ENCODE data around the gene PTAR1. TPM values are rescaled to one million over a fixed set of nuclear protein-coding genes. Genes with fewer than 3 reads are reported as not detected.

The PTAR1 gene
- total and polyA plus RNA-seq, 10 donors, result 6.3 to 122 (median 56.5) TPM

DNA sequence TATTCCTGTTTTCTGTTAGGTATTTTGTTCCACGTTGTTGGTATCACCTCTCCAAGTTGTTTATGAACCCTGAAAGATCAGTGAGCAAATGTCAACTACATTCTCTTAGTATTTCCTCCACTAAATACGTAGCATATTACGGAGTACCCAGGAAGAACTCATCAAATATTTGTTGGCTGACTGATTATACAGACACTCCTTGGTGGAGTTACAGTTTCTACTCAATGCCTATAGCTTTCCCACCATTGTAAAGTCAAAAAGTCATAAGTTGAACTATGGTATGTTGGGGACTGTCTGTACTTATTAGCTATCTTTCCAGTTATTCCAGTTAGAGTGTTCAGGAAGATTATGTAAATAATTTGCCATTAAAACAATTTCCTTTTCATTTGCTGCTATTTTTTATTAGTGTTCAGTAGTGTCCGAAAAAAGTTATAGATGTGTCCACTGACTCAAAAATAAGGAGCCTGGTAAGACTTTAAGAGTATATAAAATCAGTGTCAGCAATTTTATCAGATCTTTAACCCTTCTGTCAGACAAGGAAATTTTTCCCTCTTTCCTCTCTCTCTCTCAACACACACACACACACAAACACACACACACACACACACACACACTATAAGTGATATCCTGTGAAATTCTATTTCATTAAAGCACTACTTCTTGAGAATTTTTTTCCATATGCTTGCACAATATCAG lies 80.8 kb downstream of the PTAR1 start:
- DNase-seq, result no peak
- intact Hi-C loops (cut with DNase I; ENCODE audit: low total_unique reads), result no loop called here
- no peak overlapping the region for H3K4me3 ChIP-seq
- H3K27me3 ChIP-seq (replicated peaks in 1 of 7), result peaks cover 0 to 7% (median 0%) of the 10 kb centered on the region in 7 donors
- H3K36me3 ChIP-seq, result no peaks in the 10 kb centered on the region
- no peaks in the 10 kb centered on the region for H3K9me3 ChIP-seq
- H3K27ac ChIP-seq, result no peak overlapping the region
- no peak for TF ChIP-seq POLR2A (IDR thresholded peaks at IDR 0.05)
- TF ChIP-seq, protein P1, sequence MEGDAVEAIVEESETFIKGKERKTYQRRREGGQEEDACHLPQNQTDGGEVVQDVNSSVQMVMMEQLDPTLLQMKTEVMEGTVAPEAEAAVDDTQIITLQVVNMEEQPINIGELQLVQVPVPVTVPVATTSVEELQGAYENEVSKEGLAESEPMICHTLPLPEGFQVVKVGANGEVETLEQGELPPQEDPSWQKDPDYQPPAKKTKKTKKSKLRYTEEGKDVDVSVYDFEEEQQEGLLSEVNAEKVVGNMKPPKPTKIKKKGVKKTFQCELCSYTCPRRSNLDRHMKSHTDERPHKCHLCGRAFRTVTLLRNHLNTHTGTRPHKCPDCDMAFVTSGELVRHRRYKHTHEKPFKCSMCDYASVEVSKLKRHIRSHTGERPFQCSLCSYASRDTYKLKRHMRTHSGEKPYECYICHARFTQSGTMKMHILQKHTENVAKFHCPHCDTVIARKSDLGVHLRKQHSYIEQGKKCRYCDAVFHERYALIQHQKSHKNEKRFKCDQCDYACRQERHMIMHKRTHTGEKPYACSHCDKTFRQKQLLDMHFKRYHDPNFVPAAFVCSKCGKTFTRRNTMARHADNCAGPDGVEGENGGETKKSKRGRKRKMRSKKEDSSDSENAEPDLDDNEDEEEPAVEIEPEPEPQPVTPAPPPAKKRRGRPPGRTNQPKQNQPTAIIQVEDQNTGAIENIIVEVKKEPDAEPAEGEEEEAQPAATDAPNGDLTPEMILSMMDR (IDR thresholded peaks at IDR 0.05 in 8 of 11, conservative IDR thresholded peaks at IDR 0.05 in 3 of 11), result no peak
- no peak for TF ChIP-seq POLR2AphosphoS5 (IDR thresholded peaks at IDR 0.05)
- WGBS, 5 donors, result 80 to 84% (median 83%) methylated on average over 4 of the region's 4 CpGs
- H3K4me1 ChIP-seq, result peaks cover 0 to 6% (median 0%) of the 10 kb centered on the region in 6 donors

DNA sequence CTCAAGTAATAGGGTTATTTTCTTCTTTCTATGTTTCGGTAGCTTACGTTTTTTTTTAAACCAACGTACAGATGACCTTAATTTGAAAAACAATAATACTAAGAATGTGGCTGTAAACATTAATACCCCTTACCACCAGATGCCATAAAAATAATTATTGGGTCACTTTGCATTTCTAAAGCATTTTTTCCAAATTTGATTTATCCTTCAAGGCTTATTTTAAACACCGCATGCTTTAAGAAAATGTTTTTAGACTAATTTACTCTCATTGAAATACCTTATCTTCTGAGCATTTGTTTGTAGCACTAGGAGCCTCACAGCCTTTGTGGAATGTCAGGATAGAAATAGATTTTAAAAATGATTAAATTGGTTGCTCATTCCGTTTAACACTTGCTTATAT lies 81.9 kb downstream of the PTAR1 start:
- peaks cover 0 to 14% (median 7%) of the 10 kb centered on the region in 6 donors for H3K4me1 ChIP-seq
- 90 to 93% (median 91%) methylated on average over 5 of the region's 5 CpGs for WGBS, 5 donors
- H3K36me3 ChIP-seq, result no peaks in the 10 kb centered on the region
- H3K27ac ChIP-seq, result no peak overlapping the region
- peaks cover 0 to 18% (median 0%) of the 10 kb centered on the region in 7 donors for H3K27me3 ChIP-seq (replicated peaks in 1 of 7)
- H3K4me3 ChIP-seq, result no peak overlapping the region
- DNase-seq, result no peak
- no peaks in the 10 kb centered on the region for H3K9me3 ChIP-seq
- TF ChIP-seq, protein P1 (IDR thresholded peaks at IDR 0.05 in 8 of 11, conservative IDR thresholded peaks at IDR 0.05 in 3 of 11), result no peak
- TF ChIP-seq POLR2AphosphoS5 (IDR thresholded peaks at IDR 0.05) (no peak), POLR2A (IDR thresholded peaks at IDR 0.05) (no peak)
- intact Hi-C loops (cut with DNase I; ENCODE audit: low total_unique reads), result no loop called here

DNA sequence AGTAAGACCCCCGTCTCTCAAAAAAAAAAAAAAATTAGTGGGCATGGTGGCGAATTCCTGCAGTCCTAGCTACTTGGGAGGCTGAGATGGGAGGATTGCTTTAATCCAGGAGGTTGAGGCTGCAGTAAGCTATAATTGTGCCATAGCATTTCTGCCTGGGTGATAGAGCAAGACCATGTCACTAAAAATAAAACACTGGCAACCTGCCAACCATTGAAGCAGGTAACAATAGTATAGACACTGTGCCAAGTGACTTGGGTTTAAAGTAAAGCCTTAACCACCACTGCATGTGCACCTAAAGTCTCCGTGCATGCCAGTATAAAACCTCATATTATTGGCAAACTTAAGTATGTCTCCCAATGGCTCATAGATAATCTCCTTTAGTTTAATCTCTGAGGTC lies 84.2 kb downstream of the PTAR1 start:
- Histone ChIP-seq H3K4me1 (peaks cover 0 to 35% (median 22%) of the 10 kb centered on the region in 6 donors), H3K27me3 (replicated peaks in 1 of 7) (peaks cover 0 to 41% (median 5%) of the 10 kb centered on the region in 7 donors), H3K4me3 (no peak overlapping the region), H3K36me3 (no peaks in the 10 kb centered on the region), H3K9me3 (no peaks in the 10 kb centered on the region), H3K27ac (no peak overlapping the region)
- DNase-seq, result no peak
- 77 to 87% (median 81%) methylated on average over 3 of the region's 3 CpGs for WGBS, 5 donors
- intact Hi-C loops (cut with DNase I; ENCODE audit: low total_unique reads), result no loop called here
- TF ChIP-seq, protein P1 (IDR thresholded peaks at IDR 0.05 in 8 of 11, conservative IDR thresholded peaks at IDR 0.05 in 3 of 11), result no peak
- no peak for TF ChIP-seq POLR2A (IDR thresholded peaks at IDR 0.05)
- TF ChIP-seq POLR2AphosphoS5 (IDR thresholded peaks at IDR 0.05), result no peak

DNA sequence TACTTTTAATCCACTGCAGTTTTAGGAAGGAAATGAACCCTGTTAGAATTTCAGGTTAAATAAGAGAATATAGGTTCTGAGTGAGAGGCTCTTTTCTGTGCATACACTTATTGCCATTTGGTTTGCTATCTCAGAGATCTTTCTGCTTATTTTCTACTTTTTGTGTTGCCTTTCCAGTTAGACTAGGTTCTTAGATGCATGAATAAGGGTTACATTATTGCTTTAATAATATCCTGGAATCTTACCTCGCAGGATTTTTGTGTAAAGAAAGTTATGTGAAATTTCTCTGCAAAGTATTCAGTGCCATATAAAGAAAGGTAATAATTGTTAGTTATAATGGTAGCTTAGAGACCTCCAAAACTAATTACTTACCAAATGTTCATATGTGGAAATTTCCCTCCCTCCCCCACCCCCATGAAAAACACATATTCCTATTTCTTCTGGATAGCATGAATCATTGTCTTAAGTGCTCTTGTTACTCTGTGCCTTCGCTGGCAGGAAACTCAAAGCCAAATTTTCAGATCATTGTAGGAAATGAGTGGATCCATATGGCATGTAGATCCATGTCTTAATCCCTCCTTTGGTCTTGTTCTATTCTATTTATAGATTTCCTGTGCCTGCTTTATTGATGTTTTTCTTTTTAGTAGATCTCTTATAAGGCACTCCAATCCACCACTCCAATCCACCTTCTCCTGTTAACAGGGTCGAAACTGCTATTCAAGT lies 84.9 kb downstream of the PTAR1 start:
- 45 to 72% (median 50%) methylated on average over 3 of the region's 3 CpGs for WGBS, 5 donors
- H3K27me3 ChIP-seq (replicated peaks in 1 of 7), result peaks cover 0 to 45% (median 5%) of the 10 kb centered on the region in 7 donors
- no peak for DNase-seq
- H3K4me1 ChIP-seq, result peaks cover 0 to 36% (median 22%) of the 10 kb centered on the region in 6 donors
- no peak overlapping the region for H3K27ac ChIP-seq
- intact Hi-C loops (cut with DNase I; ENCODE audit: low total_unique reads), result no loop called here
- H3K9me3 ChIP-seq, result no peaks in the 10 kb centered on the region
- TF ChIP-seq, protein P1 (IDR thresholded peaks at IDR 0.05 in 8 of 11, conservative IDR thresholded peaks at IDR 0.05 in 3 of 11), result no peak
- no peak for TF ChIP-seq POLR2AphosphoS5 (IDR thresholded peaks at IDR 0.05)
- TF ChIP-seq POLR2A (IDR thresholded peaks at IDR 0.05), result no peak
- no peak overlapping the region for H3K4me3 ChIP-seq
- H3K36me3 ChIP-seq, result no peaks in the 10 kb centered on the region
